PC-9 (cell line): ENCODE results near the gene ZDHHC7. TPM values are rescaled to one million over a fixed set of nuclear protein-coding genes. Genes with fewer than 3 reads are reported as not detected.

Experiments used
- BruUV-seq: library from RNA; stranded (reverse); fragments of 400-500 nt; replicated peaks from 2 replicates; lab custom pipeline; 2021; lab: Mats Ljungman, UMichigan
- CTCF ChIA-PET: fragments of 300-600 bp; sonication (Branson Sonifier 250); formaldehyde crosslinking; loops from one replicate; lab custom pipeline; 2022; ENCODE audit warnings: antibody characterized with exemption; lab: Charles Lee
- POLR2A ChIA-PET: fragments of 300-600 bp; sonication (Branson Sonifier 250); formaldehyde crosslinking; loops from one replicate; lab custom pipeline; 2022; ENCODE audit warnings: antibody characterized with exemption; ENCODE audit not compliant: unreplicated experiment; lab: Charles Lee
- DNase-seq, 2 experiments: peaks; one replicate each; pipeline versions ENCODE4 v3.0.0 to v3.0.0-alpha.2; 2015 to 2022; ENCODE audit warnings: mixed read lengths in 1 of 2
- H2AFZ ChIP-seq: fragments of 200-600 bp; sonication (generic); 2 replicates; pipeline ENCODE4 v1.8.1; 2017; ENCODE audit warnings: antibody characterized with exemption
- H3F3A ChIP-seq: fragments of 200-600 bp; sonication (generic); 2 replicates; pipeline ENCODE4 v1.8.1; 2017; ENCODE audit warnings: antibody characterized with exemption, mild to moderate bottlenecking, low read depth; ENCODE audit not compliant: insufficient read depth
- H3K27ac ChIP-seq: fragments of 200-600 bp; sonication (generic); 2 replicates; pipeline ENCODE4 v1.6.1; 2016; ENCODE audit warnings: mixed run types
- H3K27me3 ChIP-seq: fragments of 200-600 bp; sonication (generic); 2 replicates; pipeline ENCODE4 v1.6.1; 2016; ENCODE audit warnings: low read depth, mixed run types; ENCODE audit not compliant: insufficient read depth
- H3K36me3 ChIP-seq: fragments of 200-600 bp; sonication (generic); 2 replicates; pipeline ENCODE4 v1.6.1; 2016; ENCODE audit warnings: low read depth, mixed run types
- H3K4me1 ChIP-seq: fragments of 200-600 bp; sonication (generic); replicated peaks from 2 replicates; pipeline ENCODE4 v1.6.1; 2016; ENCODE audit warnings: mixed run types; ENCODE audit not compliant: insufficient read depth
- H3K4me2 ChIP-seq: fragments of 200-600 bp; sonication (generic); 2 replicates; pipeline ENCODE4 v1.6.1; 2017; ENCODE audit warnings: mixed run types
- H3K4me3 ChIP-seq: fragments of 200-600 bp; sonication (generic); 2 replicates; pipeline ENCODE4 v1.6.1; 2016; ENCODE audit warnings: mixed run types
- H3K79me2 ChIP-seq: fragments of 200-600 bp; sonication (generic); 2 replicates; pipeline ENCODE4 v1.6.1; 2017; ENCODE audit warnings: low read depth, mixed run types
- H3K9me2 ChIP-seq: fragments of 200-600 bp; sonication (generic); 2 replicates; pipeline ENCODE4 v1.8.1; 2017; ENCODE audit warnings: mild to moderate bottlenecking; ENCODE audit not compliant: insufficient read depth
- H3K9me3 ChIP-seq: fragments of 200-600 bp; sonication (generic); 2 replicates; pipeline ENCODE4 v1.8.1; 2016; ENCODE audit warnings: low read depth; ENCODE audit not compliant: insufficient read depth
- H4K20me1 ChIP-seq: fragments of 200-600 bp; sonication (generic); 2 replicates; pipeline ENCODE4 v1.8.1; 2017; ENCODE audit not compliant: insufficient read depth
- EZH2 ChIP-seq: fragments of 200-600 bp; sonication (generic); IDR thresholded peaks from 2 replicates; pipeline ENCODE4 v1.8.0; 2017; ENCODE audit warnings: antibody characterized with exemption, low read depth
- intact Hi-C: fragments of 100-400 bp; cut with micrococcal nuclease; formaldehyde crosslinking; loops from one replicate; pipeline ENCODE4 v1.10.0; 2022; ENCODE audit not compliant: unreplicated experiment
- total RNA-seq: library from RNA; stranded (reverse); gene quantifications from 2 replicates; pipeline ENCODE4 v1.2.3, GENCODE V29; 2021
- TF ChIP-seq, protein P1 (sequence below): fragments of 200-600 bp; sonication (generic); conservative IDR thresholded peaks from 2 replicates; pipeline ENCODE4 v1.6.1; 2017; ENCODE audit warnings: mixed run types, antibody characterized with exemption, mild to moderate bottlenecking, moderate library complexity

Gene ZDHHC7
- total RNA-seq, 1 experiment from 2014 or later = 79.3 TPM

DNA sequence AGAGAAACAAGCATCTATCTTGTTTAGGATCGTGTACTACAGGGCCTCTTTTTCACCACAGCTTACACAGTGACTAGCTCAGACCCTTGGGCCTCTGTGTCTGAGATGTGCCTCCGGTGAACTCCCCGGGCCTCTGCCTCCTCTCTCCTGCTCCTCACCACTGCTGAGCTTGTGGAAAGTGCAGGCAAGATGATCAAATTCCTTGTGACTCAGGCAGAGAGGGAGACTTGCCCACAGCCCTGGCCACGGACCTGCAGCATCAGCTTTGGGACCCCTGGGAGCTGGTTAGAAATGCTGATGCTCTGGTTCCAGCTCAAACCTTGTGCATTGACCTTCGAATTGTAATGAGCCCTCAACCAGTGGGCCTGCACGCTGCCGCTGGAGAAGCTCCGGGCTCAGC lies 79.8 kb downstream of the ZDHHC7 start:
- ChIA-PET CTCF (no interaction called here), POLR2A (no interaction called here)
- Histone ChIP-seq H3K79me2 (no peaks in the 10 kb centered on the region), H4K20me1 (no peaks in the 10 kb centered on the region), H3K27ac (no peak overlapping the region), H2AFZ (no peak overlapping the region), H3K9me3 (no peaks in the 10 kb centered on the region), H3K4me1 (no peaks in the 10 kb centered on the region), H3K27me3 (no peaks in the 10 kb centered on the region), H3K36me3 (no peaks in the 10 kb centered on the region), H3K4me3 (no peak overlapping the region), H3K9me2 (no peaks in the 10 kb centered on the region), H3K4me2 (no peak overlapping the region), H3F3A (no peaks in the 10 kb centered on the region)
- no peak for DNase-seq
- BruUV-seq = no TSS peak
- intact Hi-C loops = no loop called here
- no peak for TF ChIP-seq EZH2
- TF ChIP-seq, protein P1, sequence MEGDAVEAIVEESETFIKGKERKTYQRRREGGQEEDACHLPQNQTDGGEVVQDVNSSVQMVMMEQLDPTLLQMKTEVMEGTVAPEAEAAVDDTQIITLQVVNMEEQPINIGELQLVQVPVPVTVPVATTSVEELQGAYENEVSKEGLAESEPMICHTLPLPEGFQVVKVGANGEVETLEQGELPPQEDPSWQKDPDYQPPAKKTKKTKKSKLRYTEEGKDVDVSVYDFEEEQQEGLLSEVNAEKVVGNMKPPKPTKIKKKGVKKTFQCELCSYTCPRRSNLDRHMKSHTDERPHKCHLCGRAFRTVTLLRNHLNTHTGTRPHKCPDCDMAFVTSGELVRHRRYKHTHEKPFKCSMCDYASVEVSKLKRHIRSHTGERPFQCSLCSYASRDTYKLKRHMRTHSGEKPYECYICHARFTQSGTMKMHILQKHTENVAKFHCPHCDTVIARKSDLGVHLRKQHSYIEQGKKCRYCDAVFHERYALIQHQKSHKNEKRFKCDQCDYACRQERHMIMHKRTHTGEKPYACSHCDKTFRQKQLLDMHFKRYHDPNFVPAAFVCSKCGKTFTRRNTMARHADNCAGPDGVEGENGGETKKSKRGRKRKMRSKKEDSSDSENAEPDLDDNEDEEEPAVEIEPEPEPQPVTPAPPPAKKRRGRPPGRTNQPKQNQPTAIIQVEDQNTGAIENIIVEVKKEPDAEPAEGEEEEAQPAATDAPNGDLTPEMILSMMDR = no peak

DNA sequence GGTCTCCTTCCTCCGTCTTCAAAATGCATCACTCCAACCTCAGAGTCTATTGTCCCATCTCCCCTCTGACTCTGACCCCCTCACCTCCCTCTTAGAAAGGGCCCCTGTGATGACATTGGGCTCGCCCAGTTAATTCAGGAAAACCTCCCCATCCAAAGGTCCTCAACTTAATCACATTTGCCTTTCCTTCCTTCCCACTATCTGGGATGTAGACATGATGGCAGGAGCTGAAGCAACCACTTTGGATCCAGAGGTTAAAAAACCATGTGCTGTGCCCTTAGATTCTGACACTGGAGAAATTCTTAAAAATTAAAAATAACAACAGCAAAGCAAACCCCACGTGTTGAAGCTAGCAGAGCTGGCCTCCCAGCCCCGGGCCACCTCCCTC lies 80.2 kb downstream of the ZDHHC7 start:
- Histone ChIP-seq H3K4me3 (no peak overlapping the region), H3K9me2 (no peaks in the 10 kb centered on the region), H3K9me3 (no peaks in the 10 kb centered on the region), H3K79me2 (no peaks in the 10 kb centered on the region), H3K36me3 (no peaks in the 10 kb centered on the region), H3F3A (peaks cover 3% of the 10 kb centered on the region; the same call in 1 of the 2 replicates), H3K27ac (no peak overlapping the region), H2AFZ (no peak overlapping the region), H4K20me1 (no peaks in the 10 kb centered on the region), H3K4me1 (no peaks in the 10 kb centered on the region), H3K27me3 (no peaks in the 10 kb centered on the region), H3K4me2 (no peak overlapping the region)
- BruUV-seq = no TSS peak
- DNase-seq = no peak
- POLR2A ChIA-PET = no interaction called here
- intact Hi-C loops = no loop called here
- no peak for TF ChIP-seq EZH2
- TF ChIP-seq, protein P1 = no peak
- CTCF ChIA-PET = no interaction called here

DNA sequence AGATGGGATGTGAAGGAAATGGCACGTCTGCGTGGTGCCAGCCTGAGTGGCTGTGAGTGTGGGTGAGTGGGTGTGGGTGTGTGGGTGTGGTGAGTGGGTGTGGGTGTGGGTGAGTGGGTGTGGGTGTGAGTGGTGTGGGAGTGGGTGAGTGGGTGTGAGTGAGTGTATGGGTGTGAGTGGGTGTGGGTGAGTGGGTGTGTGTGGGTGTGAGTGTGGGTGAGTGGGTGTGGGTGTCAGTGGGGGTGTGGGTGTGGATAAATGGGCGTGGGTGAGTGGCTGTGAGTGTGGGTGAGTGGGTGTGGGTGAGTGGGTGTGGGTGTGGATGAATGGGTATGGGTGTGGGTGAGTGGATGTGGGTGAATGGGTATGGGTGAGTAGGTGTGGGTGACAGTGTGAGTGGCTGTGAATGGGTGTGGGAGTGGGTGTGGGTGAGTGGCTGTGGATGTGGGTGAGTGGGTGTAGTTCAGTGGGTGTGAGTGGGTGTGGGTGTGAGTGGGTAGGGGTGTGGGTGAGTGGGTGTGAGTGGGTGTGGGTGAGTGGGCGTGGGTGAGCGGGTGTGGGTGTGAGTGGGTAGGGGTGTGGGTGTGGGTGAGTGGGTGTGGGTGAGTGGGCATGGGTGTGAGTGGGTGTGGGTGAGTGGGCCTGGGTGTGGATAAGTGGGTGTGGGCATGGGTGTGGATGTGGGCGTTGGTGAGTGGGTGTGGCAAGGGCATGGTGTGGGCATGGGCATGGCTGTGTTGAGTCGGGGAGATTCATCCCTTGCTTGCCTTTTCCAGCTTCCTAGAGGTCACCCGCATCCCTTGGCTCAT lies 80.8 kb downstream of the ZDHHC7 start:
- ChIA-PET POLR2A (no interaction called here), CTCF (no interaction called here)
- BruUV-seq = no TSS peak
- Histone ChIP-seq H3F3A (peaks cover 5% of the 10 kb centered on the region; the same call in 1 of the 2 replicates), H3K4me2 (no peak overlapping the region), H3K9me3 (no peaks in the 10 kb centered on the region), H3K4me1 (no peaks in the 10 kb centered on the region), H3K79me2 (no peaks in the 10 kb centered on the region), H3K27ac (no peak overlapping the region), H2AFZ (no peak overlapping the region), H3K4me3 (no peak overlapping the region), H3K36me3 (no peaks in the 10 kb centered on the region), H4K20me1 (no peaks in the 10 kb centered on the region), H3K27me3 (no peaks in the 10 kb centered on the region), H3K9me2 (no peaks in the 10 kb centered on the region)
- intact Hi-C loops = no loop called here
- TF ChIP-seq, protein P1 = no peak
- TF ChIP-seq EZH2 = no peak
- no peak for DNase-seq
